ENCODE measurements around the gene SFSWAP.

DNA sequence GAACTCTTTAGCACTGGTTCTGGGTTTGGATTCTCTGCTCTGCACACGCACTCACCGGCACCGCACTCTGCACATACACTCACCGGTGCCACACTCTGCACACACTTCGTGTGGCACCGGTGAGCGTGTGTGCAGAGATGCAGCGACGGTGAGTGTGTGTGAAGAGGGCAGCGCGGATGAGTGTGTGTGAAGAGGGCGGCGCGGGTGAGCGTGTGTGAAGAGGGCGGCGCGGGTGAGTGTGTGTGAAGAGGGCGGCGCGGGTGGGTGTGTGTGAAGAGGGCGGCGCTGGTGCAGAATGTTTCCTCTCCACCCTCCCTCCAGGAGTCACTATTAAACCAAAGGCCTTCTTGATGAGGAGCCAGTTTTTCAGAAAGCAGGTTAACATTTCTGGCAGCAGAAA lies 68.1 kb downstream of the SFSWAP start:
- TF ChIP-seq, protein P1, sequence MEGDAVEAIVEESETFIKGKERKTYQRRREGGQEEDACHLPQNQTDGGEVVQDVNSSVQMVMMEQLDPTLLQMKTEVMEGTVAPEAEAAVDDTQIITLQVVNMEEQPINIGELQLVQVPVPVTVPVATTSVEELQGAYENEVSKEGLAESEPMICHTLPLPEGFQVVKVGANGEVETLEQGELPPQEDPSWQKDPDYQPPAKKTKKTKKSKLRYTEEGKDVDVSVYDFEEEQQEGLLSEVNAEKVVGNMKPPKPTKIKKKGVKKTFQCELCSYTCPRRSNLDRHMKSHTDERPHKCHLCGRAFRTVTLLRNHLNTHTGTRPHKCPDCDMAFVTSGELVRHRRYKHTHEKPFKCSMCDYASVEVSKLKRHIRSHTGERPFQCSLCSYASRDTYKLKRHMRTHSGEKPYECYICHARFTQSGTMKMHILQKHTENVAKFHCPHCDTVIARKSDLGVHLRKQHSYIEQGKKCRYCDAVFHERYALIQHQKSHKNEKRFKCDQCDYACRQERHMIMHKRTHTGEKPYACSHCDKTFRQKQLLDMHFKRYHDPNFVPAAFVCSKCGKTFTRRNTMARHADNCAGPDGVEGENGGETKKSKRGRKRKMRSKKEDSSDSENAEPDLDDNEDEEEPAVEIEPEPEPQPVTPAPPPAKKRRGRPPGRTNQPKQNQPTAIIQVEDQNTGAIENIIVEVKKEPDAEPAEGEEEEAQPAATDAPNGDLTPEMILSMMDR (IDR thresholded peaks at IDR 0.05 in 8 of 11, conservative IDR thresholded peaks at IDR 0.05 in 3 of 11), result no peak
- TF ChIP-seq POLR2AphosphoS5 (IDR thresholded peaks at IDR 0.05), result no peak

All from spleen (tissue), 7 donors.